ENCODE data around the gene CLRN3. TPM values are rescaled to one million over a fixed set of nuclear protein-coding genes. Genes with fewer than 3 reads are reported as not detected.

The CLRN3 gene
- total RNA-seq, 4 donors from 2014 or later, result 35.2 to 167 (median 77.1) TPM

- H3K36me3 ChIP-seq, result no peaks in the 10 kb centered on the region
- H3K4me3 ChIP-seq, result no peak overlapping the region
- H3K9me3 ChIP-seq, result peaks cover 0 to 5% of the 10 kb centered on the region in 2 donors
- in situ Hi-C loops (cut with MboI; ENCODE audit: low pct_ligation_motif_present in 1 of 4, low pct_unique_long_range_greater_than_20kb in 1 of 4, low sequenced_read_pairs in 3 of 4), result no loop called here
- no peaks in the 10 kb centered on the region for H3K27me3 ChIP-seq
- no peak overlapping the region for H3K27ac ChIP-seq
- no peak for DNase-seq
- intact Hi-C loops (cut with DNase I; ENCODE audit: low total_unique reads), result no loop called here
- TF ChIP-seq EP300 (IDR thresholded peaks at IDR 0.05; ENCODE audit: low read depth) (no peak), POLR2AphosphoS5 (IDR thresholded peaks at IDR 0.05) (no peak), POLR2A (IDR thresholded peaks at IDR 0.05) (no peak)
- WGBS, 2 donors (ENCODE audit: low coverage in 1 of 2), result 86 to 95% methylated on average over 4 to 8 of the region's 8 CpGs
- no peaks in the 10 kb centered on the region for H3K4me1 ChIP-seq
These were observed 26.3 kb downstream of the CLRN3 start for GRCh38 chr10:127866276-127867013.

- Histone ChIP-seq H3K9me3 (no peaks in the 10 kb centered on the region), H3K27ac (no peak overlapping the region), H3K36me3 (no peaks in the 10 kb centered on the region), H3K4me1 (no peaks in the 10 kb centered on the region), H3K27me3 (no peaks in the 10 kb centered on the region), H3K4me3 (no peak overlapping the region)
- intact Hi-C loops (cut with DNase I; ENCODE audit: low total_unique reads), result no loop called here
- TF ChIP-seq POLR2A (IDR thresholded peaks at IDR 0.05), result no peak
- no peak for TF ChIP-seq EP300 (IDR thresholded peaks at IDR 0.05; ENCODE audit: low read depth)
- no peak for TF ChIP-seq POLR2AphosphoS5 (IDR thresholded peaks at IDR 0.05)
- TF ChIP-seq CTCF (IDR thresholded peaks at IDR 0.05), result no peak
- in situ Hi-C loops (cut with MboI; ENCODE audit: low pct_ligation_motif_present in 1 of 4, low pct_unique_long_range_greater_than_20kb in 1 of 4, low sequenced_read_pairs in 3 of 4), result no loop called here
- WGBS, 2 donors (ENCODE audit: low coverage in 1 of 2), result 91 to 93% methylated on average over 3 to 6 of the region's 6 CpGs
- no peak for DNase-seq
These were observed 29.4 kb downstream of the CLRN3 start for GRCh38 chr10:127863231-127863825.

- no peak overlapping the region for H3K4me3 ChIP-seq
- no peak overlapping the region for H3K27ac ChIP-seq
- H3K4me1 ChIP-seq, result no peaks in the 10 kb centered on the region
- intact Hi-C loops (cut with DNase I; ENCODE audit: low total_unique reads), result no loop called here
- H3K27me3 ChIP-seq, result no peaks in the 10 kb centered on the region
- in situ Hi-C loops (cut with MboI; ENCODE audit: low pct_ligation_motif_present in 1 of 4, low pct_unique_long_range_greater_than_20kb in 1 of 4, low sequenced_read_pairs in 3 of 4), result no loop called here
- 82 to 90% methylated on average over 4 to 6 of the region's 6 CpGs for WGBS, 2 donors (ENCODE audit: low coverage in 1 of 2)
- DNase-seq, result no peak
- no peak for TF ChIP-seq POLR2AphosphoS5 (IDR thresholded peaks at IDR 0.05)
- no peak for TF ChIP-seq CTCF (IDR thresholded peaks at IDR 0.05)
- no peak for TF ChIP-seq EP300 (IDR thresholded peaks at IDR 0.05; ENCODE audit: low read depth)
- TF ChIP-seq POLR2A (IDR thresholded peaks at IDR 0.05), result no peak
- H3K9me3 ChIP-seq, result no peaks in the 10 kb centered on the region
- no peaks in the 10 kb centered on the region for H3K36me3 ChIP-seq
These were observed 32.1 kb downstream of the CLRN3 start for GRCh38 chr10:127860592-127860991.

GRCh38 chr10:127855976-127856375 lies 36.8 kb downstream of the CLRN3 start:
- WGBS, 2 donors (ENCODE audit: low coverage in 1 of 2), result 90% methylated on average over 9 of the region's 10 CpGs; no CpG with 5 or more reads in 1 of the 2 donors
- TF ChIP-seq EP300 (IDR thresholded peaks at IDR 0.05; ENCODE audit: low read depth), result no peak
- no peak for TF ChIP-seq POLR2AphosphoS5 (IDR thresholded peaks at IDR 0.05)
- TF ChIP-seq POLR2A (IDR thresholded peaks at IDR 0.05), result no peak
- TF ChIP-seq CTCF (IDR thresholded peaks at IDR 0.05), result no peak
- Histone ChIP-seq H3K36me3 (no peaks in the 10 kb centered on the region), H3K27me3 (peaks cover 5% of the 10 kb centered on the region), H3K27ac (no peak overlapping the region), H3K9me3 (no peaks in the 10 kb centered on the region), H3K4me3 (no peak overlapping the region), H3K4me1 (peaks cover 0 to 7% (median 2%) of the 10 kb centered on the region in 4 donors)
- intact Hi-C loops (cut with DNase I; ENCODE audit: low total_unique reads) (no loop called here), in situ Hi-C loops (cut with MboI; ENCODE audit: low pct_ligation_motif_present in 1 of 4, low pct_unique_long_range_greater_than_20kb in 1 of 4, low sequenced_read_pairs in 3 of 4) (loop anchor here in 2 of 4 donors (10.0 kb wide), 1 partner anchor 141 kb away; no protein-coding TSS in a partner anchor)
- no peak for DNase-seq
